ENCODE measurements around the gene FAM170B.

DNA sequence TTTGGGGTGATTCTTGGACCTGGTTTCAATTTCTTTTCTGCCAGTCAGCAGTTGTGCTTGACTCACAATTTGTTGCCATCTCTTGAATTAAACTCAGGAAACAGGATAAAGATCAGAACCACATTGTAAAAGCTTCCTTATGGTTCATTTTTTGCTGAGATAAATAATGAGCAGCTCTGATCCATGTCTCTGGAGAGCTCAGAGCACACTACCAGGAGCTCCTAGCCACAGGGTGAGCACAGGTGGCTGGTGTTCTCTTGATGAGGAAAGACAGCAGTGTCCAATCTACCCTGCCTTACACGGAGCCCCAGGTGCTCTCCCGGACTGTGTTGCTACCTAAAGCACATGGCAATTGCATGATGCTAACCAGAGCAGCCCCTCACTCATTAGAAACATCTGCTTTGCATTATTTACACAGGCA is 17.2 kb upstream of the FAM170B start:
- TF ChIP-seq, protein P1, sequence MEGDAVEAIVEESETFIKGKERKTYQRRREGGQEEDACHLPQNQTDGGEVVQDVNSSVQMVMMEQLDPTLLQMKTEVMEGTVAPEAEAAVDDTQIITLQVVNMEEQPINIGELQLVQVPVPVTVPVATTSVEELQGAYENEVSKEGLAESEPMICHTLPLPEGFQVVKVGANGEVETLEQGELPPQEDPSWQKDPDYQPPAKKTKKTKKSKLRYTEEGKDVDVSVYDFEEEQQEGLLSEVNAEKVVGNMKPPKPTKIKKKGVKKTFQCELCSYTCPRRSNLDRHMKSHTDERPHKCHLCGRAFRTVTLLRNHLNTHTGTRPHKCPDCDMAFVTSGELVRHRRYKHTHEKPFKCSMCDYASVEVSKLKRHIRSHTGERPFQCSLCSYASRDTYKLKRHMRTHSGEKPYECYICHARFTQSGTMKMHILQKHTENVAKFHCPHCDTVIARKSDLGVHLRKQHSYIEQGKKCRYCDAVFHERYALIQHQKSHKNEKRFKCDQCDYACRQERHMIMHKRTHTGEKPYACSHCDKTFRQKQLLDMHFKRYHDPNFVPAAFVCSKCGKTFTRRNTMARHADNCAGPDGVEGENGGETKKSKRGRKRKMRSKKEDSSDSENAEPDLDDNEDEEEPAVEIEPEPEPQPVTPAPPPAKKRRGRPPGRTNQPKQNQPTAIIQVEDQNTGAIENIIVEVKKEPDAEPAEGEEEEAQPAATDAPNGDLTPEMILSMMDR (conservative IDR thresholded peaks at IDR 0.05) = no peak
- no peak for TF ChIP-seq EZH2 (IDR thresholded peaks at IDR 0.05; ENCODE audit: low read depth)
